Measurements from ENCODE around the gene MAMDC4. TPM values are rescaled to one million over a fixed set of nuclear protein-coding genes. Genes with fewer than 3 reads are reported as not detected.

The MAMDC4 gene
- total and polyA plus RNA-seq, 2 of the 13 experiments (the other 11 are each of a cell fraction or from before 2014, with no cell fraction given) = 6.0 to 6.8 TPM

DNA sequence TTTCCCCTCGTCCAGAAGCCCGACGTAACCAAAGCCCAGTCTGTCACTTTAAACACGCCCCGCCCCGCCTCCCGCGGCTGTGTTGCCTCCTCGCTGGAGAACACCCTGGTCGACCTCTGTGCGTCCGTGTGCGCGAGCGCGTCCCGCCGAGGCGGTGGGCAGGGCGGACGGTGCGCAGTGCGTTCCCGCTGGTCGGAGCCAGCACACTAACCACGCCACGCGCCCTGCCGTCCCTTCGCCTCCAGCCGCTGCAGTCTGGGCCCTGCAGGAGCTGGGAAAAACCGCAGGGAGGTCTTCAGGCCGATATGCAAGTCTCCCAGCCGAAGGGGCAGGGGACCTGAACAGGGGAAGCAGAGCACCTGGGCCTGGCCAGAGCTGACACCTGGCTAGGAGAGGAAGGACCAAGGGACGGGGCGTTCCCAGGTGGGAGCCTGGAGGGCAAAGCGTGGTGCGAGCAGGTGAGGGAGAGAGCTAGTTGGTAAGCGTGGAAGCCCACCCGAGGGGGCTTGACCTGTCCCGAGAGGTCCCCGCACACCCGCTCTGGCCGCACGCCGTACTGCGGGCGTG lies 4.2 kb upstream of the MAMDC4 start (continued):
- TF ChIP-seq, protein P1, sequence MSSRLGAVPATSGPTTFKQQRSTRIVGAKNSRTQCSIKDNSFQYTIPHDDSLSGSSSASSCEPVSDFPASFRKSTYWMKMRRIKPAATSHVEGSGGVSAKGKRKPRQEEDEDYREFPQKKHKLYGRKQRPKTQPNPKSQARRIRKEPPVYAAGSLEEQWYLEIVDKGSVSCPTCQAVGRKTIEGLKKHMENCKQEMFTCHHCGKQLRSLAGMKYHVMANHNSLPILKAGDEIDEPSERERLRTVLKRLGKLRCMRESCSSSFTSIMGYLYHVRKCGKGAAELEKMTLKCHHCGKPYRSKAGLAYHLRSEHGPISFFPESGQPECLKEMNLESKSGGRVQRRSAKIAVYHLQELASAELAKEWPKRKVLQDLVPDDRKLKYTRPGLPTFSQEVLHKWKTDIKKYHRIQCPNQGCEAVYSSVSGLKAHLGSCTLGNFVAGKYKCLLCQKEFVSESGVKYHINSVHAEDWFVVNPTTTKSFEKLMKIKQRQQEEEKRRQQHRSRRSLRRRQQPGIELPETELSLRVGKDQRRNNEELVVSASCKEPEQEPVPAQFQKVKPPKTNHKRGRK (CRISPR knock-in tag; IDR thresholded peaks at IDR 0.05) = no peak
- TF ChIP-seq SETDB1 (CRISPR knock-in tag; IDR thresholded peaks at IDR 0.05; ENCODE audit: borderline replicate concordance) (no peak), ZNF17 (CRISPR knock-in tag; IDR thresholded peaks at IDR 0.05) (no peak), ZNF292 (CRISPR knock-in tag; IDR thresholded peaks at IDR 0.05; ENCODE audit: borderline replicate concordance, low read depth) (no peak), AKNA (CRISPR knock-in tag; IDR thresholded peaks at IDR 0.05; ENCODE audit: borderline replicate concordance) (no peak), ZNF749 (CRISPR knock-in tag; IDR thresholded peaks at IDR 0.05; ENCODE audit: borderline replicate concordance) (peak; percentile 78; the same call in 1 of the 2 replicates), JUND (CRISPR knock-in tag; IDR thresholded peaks at IDR 0.05) (peak; percentile 21; the same call in 1 of the 2 replicates), TBL1XR1 (IDR thresholded peaks at IDR 0.05; ENCODE audit: borderline replicate concordance, low read length, partially characterized antibody) (no peak), ATF7 (IDR thresholded peaks at IDR 0.05) (no peak), ATF7 (CRISPR knock-in tag; IDR thresholded peaks at IDR 0.05) (no peak), TBX3 (IDR thresholded peaks at IDR 0.05; ENCODE audit: borderline replicate concordance) (no peak), RXRB (CRISPR knock-in tag; IDR thresholded peaks at IDR 0.05; ENCODE audit: borderline replicate concordance) (peak; percentile 8; the same call in 1 of the 2 replicates), SP4 (CRISPR knock-in tag; IDR thresholded peaks at IDR 0.05) (no peak), CHD4 (IDR thresholded peaks at IDR 0.05; ENCODE audit: borderline replicate concordance, low read length) (no peak), ZNF607 (CRISPR knock-in tag; IDR thresholded peaks at IDR 0.05; ENCODE audit: borderline replicate concordance) (peak; percentile 88), ZNF274 (CRISPR knock-in tag; IDR thresholded peaks at IDR 0.05) (peak; percentile 79; the same call in 1 of the 2 replicates), MZF1 (CRISPR knock-in tag; IDR thresholded peaks at IDR 0.05; ENCODE audit: borderline replicate concordance) (peak; percentile 66; the same call in 1 of the 2 replicates), ZNF564 (CRISPR knock-in tag; IDR thresholded peaks at IDR 0.05) (peak; percentile 62; the same call in 1 of the 2 replicates), ZNF432 (CRISPR knock-in tag; IDR thresholded peaks at IDR 0.05; ENCODE audit: borderline replicate concordance) (no peak)
- TF ChIP-seq, protein P2, sequence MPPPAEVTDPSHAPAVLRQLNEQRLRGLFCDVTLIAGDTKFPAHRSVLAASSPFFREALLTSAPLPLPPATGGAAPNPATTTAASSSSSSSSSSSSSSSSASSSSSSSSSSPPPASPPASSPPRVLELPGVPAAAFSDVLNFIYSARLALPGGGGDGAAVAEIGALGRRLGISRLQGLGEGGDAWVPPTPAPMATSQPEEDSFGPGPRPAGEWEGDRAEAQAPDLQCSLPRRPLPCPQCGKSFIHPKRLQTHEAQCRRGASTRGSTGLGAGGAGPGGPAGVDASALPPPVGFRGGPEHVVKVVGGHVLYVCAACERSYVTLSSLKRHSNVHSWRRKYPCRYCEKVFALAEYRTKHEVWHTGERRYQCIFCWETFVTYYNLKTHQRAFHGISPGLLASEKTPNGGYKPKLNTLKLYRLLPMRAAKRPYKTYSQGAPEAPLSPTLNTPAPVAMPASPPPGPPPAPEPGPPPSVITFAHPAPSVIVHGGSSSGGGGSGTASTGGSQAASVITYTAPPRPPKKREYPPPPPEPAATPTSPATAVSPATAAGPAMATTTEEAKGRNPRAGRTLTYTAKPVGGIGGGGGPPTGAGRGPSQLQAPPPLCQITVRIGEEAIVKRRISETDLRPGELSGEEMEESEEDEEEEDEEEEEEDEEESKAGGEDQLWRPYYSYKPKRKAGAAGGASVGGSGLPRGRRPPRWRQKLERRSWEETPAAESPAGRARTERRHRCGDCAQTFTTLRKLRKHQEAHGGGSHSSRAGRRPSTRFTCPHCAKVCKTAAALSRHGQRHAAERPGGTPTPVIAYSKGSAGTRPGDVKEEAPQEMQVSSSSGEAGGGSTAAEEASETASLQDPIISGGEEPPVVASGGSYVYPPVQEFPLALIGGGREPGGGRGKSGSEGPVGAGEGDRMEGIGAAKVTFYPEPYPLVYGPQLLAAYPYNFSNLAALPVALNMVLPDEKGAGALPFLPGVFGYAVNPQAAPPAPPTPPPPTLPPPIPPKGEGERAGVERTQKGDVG (CRISPR knock-in tag; IDR thresholded peaks at IDR 0.05; ENCODE audit: borderline replicate concordance) = no peak
